Skeletal muscle cell (primary cell): ENCODE results near the gene AAGAB.

Experiments
- DNase-seq: peaks from one replicate; pipeline ENCODE4 v3.0.0-alpha.2; 2010; ENCODE audit warnings: low read depth
- H3K4me3 ChIP-seq: 2 replicates; pipeline ENCODE4 v1.5.1; 2011; ENCODE audit warnings: low read depth, mild to moderate bottlenecking, control low read depth, low read length, moderate library complexity

The AAGAB gene

DNA sequence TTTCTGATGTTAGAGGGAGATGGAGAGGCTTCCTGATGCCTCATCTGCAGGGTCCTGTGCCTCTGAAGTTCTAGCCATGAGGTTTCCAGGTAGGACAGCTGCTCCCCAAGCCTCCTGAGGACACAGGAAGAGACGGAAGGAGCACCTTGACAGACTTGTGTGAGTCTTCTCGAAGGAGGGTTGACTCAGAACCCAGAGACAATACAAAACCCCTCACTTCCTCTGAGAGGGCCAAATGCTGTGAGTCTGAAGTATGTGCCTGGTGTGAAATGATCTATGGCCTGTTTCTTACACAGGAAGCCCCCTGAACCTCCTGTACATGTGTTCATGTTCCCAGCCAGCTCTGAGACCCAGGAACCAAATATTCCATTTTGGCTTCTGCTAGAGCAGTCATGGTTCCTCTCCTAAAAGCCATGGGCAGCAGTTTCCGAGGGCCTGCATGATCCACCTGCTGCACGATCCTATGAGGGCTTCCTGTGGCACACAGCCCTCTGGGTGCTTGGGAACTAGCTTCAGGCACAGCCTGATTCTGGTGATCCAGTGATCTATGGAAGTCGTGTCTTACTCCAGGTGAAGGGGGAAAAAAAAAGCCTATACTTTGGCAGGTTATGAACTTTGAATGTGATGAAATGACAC, 62.2 kb downstream of the AAGAB start:
- no peak for DNase-seq

DNA sequence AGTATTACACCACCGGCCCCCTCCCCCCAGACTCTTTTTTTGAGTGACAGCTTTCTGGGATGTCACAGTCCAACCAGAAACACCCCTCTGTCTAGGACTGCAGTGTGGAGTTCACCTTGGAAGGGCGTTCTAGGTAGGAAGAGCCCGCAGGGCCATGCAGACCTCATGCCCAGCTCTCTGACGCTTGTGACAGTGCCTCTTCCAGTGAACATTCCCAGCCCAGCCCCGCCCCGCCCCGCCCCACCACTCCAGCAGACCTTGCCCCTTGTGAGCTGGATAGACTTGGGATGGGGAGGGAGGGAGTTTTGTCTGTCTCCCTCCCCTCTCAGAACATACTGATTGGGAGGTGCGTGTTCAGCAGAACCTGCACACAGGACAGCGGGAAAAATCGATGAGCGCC, 63.6 kb downstream of the AAGAB start:
- DNase-seq, result no peak
- no peak overlapping the region for H3K4me3 ChIP-seq

More for the DNA sequence above, 62.2 kb downstream of the AAGAB start:
- no peak overlapping the region for H3K4me3 ChIP-seq

DNA sequence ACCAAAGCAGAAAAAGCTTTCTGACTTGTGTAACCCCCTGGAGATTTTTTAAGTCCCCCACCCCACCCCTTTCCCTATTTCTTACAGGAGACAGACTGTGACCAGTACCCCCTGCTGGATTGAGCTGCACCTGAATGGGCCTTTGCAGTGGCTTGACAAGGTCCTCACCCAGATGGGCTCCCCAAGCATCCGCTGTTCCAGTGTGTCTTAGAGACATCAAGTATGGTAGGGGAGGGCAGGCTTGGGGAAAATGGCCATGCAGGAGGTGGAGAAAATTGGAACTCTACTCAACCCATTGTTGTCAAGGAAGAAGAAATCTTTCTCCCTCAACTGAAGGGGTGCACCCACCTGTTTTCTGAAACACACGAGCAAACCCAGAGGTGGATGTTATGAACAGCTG, 64.1 kb downstream of the AAGAB start:
- H3K4me3 ChIP-seq, result no peak overlapping the region
- no peak for DNase-seq

DNA sequence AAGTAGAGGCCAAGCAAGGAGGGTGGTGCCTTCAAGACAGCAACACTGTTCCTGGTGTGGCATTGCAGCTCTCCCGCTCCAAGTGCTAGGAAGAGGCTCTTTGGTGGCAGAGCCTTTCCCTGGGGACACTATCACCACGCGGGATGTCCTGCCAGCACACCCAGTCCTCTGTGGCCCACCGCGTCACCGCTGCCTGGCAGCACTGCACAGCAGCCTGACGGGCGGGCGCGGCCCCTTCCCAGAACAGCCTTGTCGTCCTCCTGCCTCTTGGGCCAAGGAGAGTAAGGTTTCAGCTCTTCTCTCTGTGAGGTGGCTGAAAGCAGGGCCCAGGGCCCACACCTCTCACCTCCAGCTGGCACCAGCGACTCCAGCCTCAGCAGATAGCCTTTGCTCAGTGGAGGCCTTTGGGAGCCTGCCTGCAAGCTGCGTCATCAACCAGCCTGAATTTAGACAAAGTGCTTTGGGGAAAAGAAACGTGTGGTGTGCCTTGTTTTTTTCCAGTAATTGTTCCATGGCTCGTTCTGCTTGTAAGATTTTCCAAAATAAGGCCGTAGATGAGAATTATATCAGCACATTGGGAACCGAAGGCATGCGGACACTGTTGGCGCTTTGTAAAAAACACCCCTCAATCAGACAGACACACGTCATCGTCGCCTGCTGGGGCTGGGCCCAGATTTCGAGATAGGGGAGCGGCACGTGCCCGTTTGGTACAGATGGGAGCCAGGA, 65.0 kb downstream of the AAGAB start:
- DNase-seq, result no peak
- H3K4me3 ChIP-seq, result no peak overlapping the region

DNA sequence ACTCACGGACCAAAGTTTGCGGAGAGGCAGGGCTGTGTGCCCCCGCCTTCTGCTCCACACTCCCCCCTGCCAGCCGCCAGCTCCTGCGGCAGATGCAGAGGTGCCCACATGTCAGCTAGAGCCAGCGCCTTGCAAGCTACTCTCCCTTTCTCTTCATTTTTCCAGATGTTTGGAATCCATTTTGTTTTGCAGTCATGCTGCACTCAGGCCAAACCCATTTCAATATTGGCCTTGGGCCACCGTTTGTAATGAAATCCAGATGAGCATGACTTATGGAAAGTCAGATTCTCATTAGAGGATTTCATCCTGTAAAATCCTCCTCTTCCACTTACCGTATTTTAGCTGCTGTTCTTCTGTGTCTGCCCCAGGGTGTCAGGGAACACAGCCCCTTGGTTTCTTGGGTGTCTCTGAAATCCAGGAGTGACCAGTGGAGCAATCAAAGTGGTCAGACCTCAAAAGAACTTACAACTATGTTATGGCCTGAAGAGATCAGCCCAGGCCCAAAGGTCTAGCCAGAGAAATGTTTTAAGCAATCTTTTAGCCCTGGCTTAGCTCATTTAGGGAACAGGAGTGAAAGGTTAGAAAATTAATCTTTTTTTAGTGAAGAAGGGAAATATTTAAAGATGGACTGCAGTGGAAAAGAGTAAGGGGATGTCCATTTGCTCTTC, 65.8 kb downstream of the AAGAB start:
- no peak overlapping the region for H3K4me3 ChIP-seq
- DNase-seq, result no peak

DNA sequence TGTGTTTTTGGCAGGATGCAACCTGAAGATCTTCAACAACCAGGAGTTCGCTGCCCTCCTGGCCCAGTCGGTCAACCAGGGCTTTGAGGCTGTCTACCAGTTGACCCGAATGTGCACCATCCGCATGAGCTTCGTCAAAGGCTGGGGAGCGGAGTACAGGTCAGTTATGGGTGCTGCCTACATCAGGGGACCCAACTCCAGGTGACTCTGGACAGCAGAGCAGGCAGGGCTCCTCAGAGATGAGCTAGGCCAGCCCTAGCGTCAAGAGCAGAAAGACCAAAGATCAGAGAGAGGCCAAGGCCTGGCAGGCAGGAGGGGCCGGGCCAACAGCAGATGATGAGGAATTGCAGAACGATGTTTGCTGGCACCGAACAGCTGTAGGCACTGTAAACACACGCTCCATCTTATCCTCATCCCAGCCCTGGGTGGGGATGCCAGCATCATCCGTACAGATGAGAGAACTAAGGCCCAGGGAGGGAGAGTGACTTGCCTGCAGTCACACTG, 67.1 kb downstream of the AAGAB start:
- H3K4me3 ChIP-seq, result no peak overlapping the region
- no peak for DNase-seq

DNA sequence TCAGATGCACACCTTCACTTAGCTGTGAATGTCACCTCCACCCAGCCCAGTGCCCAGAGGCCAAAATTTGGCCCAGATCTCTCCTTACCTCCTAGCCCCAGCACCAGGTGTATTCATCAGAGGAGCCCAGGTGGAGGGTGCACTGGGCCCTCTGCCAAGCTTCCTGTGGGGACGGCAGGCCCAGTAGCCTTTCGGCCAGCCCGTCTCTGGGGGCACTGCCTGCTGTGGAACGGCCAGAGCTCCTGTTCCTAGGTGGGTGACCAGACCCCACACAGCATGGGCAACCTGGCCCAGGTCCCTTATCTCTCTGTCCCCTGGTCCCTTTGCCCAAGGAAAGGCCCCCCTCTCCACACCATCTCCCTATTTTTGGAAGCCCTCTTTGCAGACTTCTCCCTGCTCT, 67.8 kb downstream of the AAGAB start:
- no peak overlapping the region for H3K4me3 ChIP-seq
- no peak for DNase-seq

DNA sequence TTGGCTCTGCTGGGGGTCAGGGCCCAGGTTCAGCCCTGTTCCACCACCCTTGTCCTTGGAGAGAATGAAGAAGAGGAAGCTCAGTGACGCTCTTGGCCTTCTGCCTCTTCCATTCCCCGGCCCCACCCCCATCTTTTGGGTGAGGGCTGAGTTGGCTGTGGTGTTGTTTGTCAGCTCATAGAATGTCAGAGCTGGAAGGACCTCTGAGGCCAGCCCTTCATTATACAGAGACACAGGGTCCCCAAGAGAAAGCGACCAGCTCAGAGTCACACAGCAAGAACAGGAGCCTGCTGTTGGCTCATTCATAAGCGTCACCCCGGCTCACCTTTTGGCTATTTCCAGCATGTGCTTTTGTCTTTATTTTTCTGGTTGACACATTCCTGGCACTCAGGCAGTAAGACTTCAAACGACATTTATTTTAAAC, 68.2 kb downstream of the AAGAB start:
- H3K4me3 ChIP-seq, result no peak overlapping the region
- no peak for DNase-seq

DNA sequence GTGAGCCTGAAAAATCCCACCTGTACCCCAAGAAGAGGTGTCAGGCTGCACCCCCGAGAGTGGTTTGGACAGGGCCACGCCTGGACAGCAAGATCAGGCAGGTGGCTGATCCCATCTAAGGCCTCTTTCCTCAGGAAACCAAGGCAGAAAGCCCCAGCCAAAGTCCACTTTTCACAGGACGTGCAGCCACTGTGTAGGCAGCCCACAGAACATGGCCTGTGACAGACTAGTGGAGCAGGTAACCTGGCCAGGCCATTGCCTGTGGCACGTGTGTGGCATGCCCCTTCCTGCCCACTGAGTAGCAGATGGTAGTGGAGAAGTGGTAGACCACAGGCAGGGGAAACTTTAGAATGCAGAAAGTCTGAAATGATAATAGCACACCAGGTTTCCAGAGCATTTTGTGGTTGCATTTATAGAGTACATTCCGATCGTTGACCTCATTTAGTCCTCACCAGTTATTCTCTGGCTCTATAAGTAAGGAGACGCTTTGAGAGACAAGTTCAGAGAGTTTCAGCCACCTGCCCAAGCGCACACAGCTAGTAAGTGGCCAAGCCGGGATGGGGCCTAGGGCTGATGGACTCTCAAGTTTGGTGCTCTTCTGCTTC, 68.7 kb downstream of the AAGAB start:
- no peak for DNase-seq
- H3K4me3 ChIP-seq, result no peak overlapping the region

DNA sequence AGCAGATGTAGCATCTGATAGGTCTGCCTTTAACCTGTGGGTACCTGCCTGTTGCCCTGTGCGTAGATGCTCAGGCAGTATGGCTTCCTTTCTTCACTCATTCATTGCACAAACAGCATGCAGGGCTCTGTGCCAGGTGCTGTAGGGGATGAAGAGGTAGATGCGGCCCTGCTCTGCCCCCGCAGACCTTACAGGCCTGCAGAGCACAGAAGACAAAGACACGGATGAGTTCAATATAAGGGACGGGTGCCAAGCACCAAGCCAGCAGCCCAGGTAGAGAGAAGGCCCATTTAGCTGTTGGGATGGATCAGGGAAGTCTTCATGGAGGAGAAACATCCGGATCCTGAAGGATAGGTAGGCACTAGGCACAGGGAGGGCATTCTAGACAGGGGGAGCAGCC, 69.4 kb downstream of the AAGAB start:
- DNase-seq, result no peak

DNA sequence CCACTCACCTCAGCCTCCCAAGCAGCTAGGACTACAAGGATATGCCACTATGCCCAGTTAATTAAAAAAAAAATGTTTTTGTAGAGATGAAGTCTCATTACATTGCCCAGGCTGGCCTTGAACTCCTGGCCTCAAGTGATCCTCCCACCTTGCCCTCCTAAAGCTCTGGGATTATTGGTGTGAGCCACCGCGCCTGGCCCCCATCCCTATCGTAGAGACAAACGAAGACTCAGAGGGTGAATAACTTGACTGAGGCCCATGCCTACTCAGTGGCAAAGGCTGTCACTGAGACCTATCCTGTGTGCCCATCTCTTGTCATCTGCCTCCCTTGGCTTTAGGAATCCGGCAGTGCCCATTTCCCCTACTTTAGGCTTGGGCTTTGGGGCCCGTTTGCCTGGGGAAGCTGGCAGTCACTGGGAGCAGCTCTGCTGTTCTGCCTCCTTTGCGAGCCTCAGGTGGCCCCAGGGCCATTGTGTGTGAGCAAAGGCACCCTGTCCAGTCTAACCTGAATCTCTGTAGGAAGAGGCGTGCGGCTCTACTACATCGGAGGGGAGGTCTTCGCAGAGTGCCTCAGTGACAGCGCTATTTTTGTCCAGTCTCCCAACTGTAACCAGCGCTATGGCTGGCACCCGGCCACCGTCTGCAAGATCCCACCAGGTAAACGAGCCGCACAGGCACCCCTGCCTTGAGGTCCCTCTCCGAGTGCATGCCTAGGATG, 70.1 kb downstream of the AAGAB start:
- H3K4me3 ChIP-seq, result no peak overlapping the region
- no peak for DNase-seq

More for the DNA sequence above, 69.4 kb downstream of the AAGAB start:
- H3K4me3 ChIP-seq, result no peak overlapping the region

DNA sequence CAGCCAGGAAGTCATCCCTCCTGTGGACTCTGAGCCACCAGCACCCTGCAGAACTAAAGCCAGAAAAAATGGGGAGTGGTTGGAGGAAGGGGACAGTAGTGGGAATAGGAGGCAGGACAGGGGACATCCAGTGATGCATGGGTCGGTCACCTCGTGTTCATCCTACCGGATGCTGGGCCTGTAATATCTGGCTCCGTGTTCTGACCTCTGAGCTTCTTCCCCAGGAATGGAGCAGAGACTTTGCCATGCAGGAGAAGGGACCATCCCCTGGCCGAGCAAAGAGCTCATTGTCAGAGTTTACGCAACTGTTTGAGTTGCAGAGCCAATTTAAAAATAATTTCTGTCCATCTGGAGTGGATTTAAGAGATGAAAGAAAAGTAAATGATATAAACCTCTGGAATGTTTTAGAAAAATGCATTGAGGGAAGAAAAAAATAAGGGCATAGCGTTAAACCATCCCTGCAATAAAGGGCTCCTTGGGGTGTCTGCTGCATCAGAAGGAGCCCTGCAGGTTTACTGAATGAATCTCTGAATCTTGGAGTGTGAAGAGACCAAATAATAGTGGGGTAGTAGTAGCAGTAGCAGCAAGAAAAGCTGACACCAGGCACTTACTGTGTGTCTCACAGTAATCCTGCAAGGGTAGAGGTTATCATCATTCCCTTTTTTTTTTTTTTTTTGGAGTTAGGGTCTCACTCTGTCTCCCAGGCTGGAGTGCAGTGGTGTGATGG, 70.9 kb downstream of the AAGAB start:
- no peak for DNase-seq
- no peak overlapping the region for H3K4me3 ChIP-seq

DNA sequence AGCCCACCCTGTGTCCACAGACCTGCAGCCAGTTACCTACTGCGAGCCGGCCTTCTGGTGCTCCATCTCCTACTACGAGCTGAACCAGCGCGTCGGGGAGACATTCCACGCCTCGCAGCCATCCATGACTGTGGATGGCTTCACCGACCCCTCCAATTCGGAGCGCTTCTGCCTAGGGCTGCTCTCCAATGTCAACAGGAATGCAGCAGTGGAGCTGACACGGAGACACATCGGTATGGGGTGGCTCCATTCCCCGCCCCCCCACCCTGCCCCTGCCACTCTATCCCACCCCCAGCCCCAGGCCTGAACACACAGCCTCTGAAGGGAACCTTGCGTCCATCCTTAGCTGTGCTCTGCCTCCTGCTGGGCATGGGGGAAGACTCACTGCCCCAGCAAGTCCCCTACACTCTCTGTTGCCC, 73.2 kb downstream of the AAGAB start:
- no peak for DNase-seq
- no peak overlapping the region for H3K4me3 ChIP-seq

DNA sequence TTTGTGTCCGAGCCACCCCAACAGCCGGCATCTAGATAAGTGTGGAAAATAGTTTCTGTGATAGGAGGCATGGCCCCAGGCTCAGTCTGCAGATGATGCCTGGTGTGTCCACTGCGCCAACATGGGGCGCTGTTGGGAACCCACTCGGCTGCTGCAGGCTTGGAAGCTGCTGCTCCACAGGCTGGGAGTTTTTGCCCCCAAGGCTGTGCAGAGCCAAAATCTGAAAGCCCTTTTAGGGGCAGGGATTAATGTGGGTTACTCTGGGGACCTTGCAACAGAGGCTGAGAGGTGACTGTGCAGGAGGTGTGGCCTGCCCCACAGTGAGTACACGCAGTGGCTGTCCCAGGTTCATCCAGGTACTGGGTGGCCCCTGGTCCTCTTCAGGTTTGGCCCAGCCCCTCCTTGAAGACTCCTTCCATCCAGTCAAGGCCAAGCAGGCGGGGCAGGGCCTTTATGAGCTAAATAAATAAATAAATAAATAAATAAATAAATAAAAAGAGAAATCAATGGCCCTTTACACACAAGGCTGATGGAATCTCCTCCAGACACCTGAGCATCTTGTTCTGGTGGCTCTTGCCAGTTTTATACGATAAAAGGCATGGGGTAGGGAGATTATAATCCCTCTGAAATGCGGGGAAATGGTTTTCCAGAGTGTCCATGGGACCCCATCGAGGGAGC, 73.8 kb downstream of the AAGAB start:
- H3K4me3 ChIP-seq, result no peak overlapping the region
- DNase-seq, result no peak

DNA sequence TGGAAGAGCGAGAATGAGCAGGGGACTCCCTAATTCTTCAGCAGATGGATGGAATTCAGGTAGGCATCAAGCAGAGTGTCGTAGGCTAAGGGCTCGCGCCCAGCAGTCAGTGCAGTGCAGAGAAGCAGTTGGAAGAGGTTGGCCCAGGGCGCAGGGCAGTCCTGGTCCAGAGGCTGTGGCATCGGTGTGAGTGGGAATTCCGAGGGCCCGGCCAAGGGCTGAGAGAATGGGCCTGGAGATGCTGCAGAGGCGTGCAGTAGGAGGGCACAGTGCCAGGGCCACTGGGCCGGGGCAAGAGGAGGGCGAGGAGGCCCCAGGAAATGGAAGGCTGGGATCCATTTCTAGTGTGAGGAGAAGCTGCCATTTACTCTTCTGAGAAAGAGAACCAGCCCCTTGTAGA, 74.4 kb downstream of the AAGAB start:
- DNase-seq, result no peak
- H3K4me3 ChIP-seq, result no peak overlapping the region

DNA sequence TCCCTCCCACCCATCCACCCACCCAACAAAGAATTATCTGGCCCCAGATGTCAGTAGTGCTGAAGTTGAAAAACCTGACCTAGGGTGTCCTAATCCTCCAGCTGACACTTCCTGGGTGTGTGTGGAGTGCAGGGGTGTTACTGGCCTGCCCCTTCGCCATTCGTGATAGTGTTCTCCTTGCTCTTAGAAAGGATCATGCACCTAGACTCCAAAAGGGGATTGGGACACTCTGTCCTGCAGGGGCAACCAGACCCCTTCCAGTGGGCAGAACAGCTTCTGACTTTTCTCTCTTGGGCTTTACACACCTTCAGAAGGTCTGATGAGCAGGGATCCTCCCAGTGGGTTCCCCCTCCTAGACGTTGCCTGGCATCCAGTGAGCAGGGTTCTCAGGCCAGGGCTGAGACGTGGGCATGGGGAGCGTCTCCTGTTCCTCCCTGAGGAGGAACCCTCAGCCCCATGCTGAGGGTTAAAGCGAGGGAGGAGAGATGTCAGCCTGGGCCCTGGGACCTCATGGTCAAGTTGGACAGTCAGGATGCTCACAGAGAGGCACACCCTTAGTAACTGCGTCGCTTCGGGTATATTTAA, 75.0 kb downstream of the AAGAB start:
- H3K4me3 ChIP-seq, result no peak overlapping the region
- DNase-seq, result no peak

DNA sequence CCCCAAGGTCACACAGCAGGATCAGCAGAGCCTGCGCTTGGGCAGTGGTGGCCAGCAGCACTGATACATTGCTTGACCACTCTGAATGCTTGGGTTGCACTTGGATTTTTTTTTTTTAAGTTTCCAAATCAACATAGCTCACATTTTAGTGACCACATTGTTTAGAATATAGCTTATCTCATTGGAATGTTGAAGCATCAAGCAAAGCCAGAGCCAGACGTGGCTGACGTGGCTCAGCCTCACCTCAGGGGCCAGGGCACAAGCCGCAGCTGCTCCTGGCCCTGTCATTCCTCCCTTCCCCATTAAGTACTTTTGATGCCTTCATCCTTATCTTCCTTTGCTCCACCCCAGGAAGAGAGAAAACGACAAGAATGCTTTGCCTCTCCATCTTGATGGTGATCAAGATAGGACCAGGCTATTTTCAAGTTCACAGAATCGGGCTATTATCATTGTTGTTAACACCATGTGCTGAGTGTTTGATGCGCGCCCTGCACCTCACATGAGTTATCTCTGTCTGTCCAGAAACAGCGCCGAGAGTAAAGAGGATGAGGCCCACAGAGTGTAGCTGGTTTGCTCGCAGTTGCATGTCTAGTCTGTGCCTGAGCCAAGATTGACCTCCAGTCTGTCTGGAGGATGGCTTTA, 75.8 kb downstream of the AAGAB start:
- H3K4me3 ChIP-seq, result no peak overlapping the region
- DNase-seq, result peak; percentile 90

DNA sequence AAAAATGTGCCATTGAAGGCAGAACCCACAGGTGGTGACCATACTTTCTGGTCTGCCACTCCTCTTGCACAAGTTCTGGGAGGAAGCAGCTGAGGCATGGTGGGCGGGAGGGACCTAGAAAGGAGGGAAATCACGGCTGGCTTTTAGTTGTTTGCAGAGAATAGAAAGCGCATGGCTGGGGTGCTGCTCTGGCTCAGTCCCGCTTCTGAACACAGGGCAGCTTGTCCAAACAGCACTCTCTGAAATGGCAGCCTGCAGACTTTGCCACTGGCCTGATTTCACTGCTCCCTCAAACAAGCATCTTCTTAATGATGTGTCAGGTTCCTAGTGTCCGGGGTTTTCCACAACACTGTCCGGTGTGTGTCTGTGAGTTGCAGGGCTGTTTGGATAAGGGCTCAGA, 76.7 kb downstream of the AAGAB start:
- H3K4me3 ChIP-seq, result no peak overlapping the region
- DNase-seq, result no peak
